WTC11 (cell line): ENCODE data around the gene NRG3. TPM values are rescaled to one million over a fixed set of nuclear protein-coding genes. Genes with fewer than 3 reads are reported as not detected.

Experiments used
- ATAC-seq: fragments of 200-7000 bp; cut with Tn5 transposase; 2 replicates; pipeline ENCODE4 v1.10.0; 2021; ENCODE audit warnings: mild to moderate bottlenecking, moderate library complexity
- CTCF ChIA-PET: fragments of 300-600 bp; sonication (Branson Sonifier 250); formaldehyde crosslinking; loops from one replicate; lab custom pipeline; 2021; ENCODE audit warnings: antibody characterized with exemption; lab: Charles Lee
- POLR2A ChIA-PET: fragments of 350-600 bp; sonication (Branson Sonifier 250); formaldehyde crosslinking; loops from one replicate; lab custom pipeline; 2021; ENCODE audit warnings: antibody characterized with exemption; lab: Charles Lee
- DNase-seq: peaks from one replicate; pipeline ENCODE4 v3.0.0; 2021; ENCODE audit warnings: low spot score
- H3K27ac Mint-ChIP-seq: 2 replicates; pipeline ENCODE4 v1.8.0; 2021; ENCODE audit warnings: mixed read lengths
- H3K27me3 Mint-ChIP-seq: 2 replicates; pipeline ENCODE4 v1.8.0; 2021; ENCODE audit warnings: low read depth, mild to moderate bottlenecking, moderate library complexity, mixed read lengths
- H3K36me3 Mint-ChIP-seq: 2 replicates; pipeline ENCODE4 v1.8.0; 2021; ENCODE audit warnings: mixed read lengths
- H3K4me1 Mint-ChIP-seq: 2 replicates; pipeline ENCODE4 v1.8.0; 2022; ENCODE audit warnings: mixed read lengths
- H3K4me3 Mint-ChIP-seq: 2 replicates; pipeline ENCODE4 v1.8.0; 2021; ENCODE audit warnings: mild to moderate bottlenecking, moderate library complexity, mixed read lengths
- H3K9me3 Mint-ChIP-seq: 2 replicates; pipeline ENCODE4 v1.8.0; 2021; ENCODE audit warnings: mixed read lengths
- ATF3 ChIP-seq: sonication (generic); formaldehyde crosslinking; conservative IDR thresholded peaks from 2 replicates; pipeline ENCODE4 v1.8.1; 2022; ENCODE audit warnings: mild to moderate bottlenecking, missing genetic modification reagents
- EMX1 ChIP-seq: fragments of 250-450 bp; sonication (Bioruptor Pico); IDR thresholded peaks from 2 replicates; pipeline ENCODE4 v1.8.0; 2021; ENCODE audit warnings: mild to moderate bottlenecking
- ERG ChIP-seq: fragments of 250-450 bp; sonication (Bioruptor Pico); IDR thresholded peaks from 2 replicates; pipeline ENCODE4 v1.8.0; 2021; ENCODE audit warnings: mild to moderate bottlenecking
- ESRRA ChIP-seq: sonication (generic); formaldehyde crosslinking; IDR thresholded peaks from 2 replicates; pipeline ENCODE4 v1.8.1; 2022; ENCODE audit warnings: mild to moderate bottlenecking, missing genetic modification reagents, borderline replicate concordance
- ETV6 ChIP-seq: sonication (generic); formaldehyde crosslinking; IDR thresholded peaks from 2 replicates; pipeline ENCODE4 v1.8.1; 2022; ENCODE audit warnings: mild to moderate bottlenecking, missing genetic modification reagents
- KAT7 ChIP-seq: sonication (generic); formaldehyde crosslinking; IDR thresholded peaks from 2 replicates; pipeline ENCODE4 v1.8.1; 2023; ENCODE audit warnings: missing genetic modification reagents, mild to moderate bottlenecking, borderline replicate concordance
- NFE2L1 ChIP-seq: sonication (generic); formaldehyde crosslinking; IDR thresholded peaks from 2 replicates; pipeline ENCODE4 v1.8.1; 2023; ENCODE audit warnings: missing genetic modification reagents
- RORB ChIP-seq: fragments of 250-450 bp; sonication (Bioruptor Pico); IDR thresholded peaks from 2 replicates; pipeline ENCODE4 v1.9.0; 2021; ENCODE audit warnings: mild to moderate bottlenecking
- SP1 ChIP-seq: sonication (generic); formaldehyde crosslinking; conservative IDR thresholded peaks from 2 replicates; pipeline ENCODE4 v1.8.1; 2022; ENCODE audit warnings: missing genetic modification reagents
- ZNF121 ChIP-seq: sonication (generic); formaldehyde crosslinking; IDR thresholded peaks from 2 replicates; pipeline ENCODE4 v1.8.0; 2023; ENCODE audit warnings: missing genetic modification reagents
- ZNF416 ChIP-seq: fragments of 250-450 bp; sonication (Bioruptor Pico); IDR thresholded peaks from 2 replicates; pipeline ENCODE4 v1.9.0; 2021; ENCODE audit warnings: mild to moderate bottlenecking, inconsistent platforms
- ZNF423 ChIP-seq: fragments of 250-450 bp; sonication (Bioruptor Pico); IDR thresholded peaks from 2 replicates; pipeline ENCODE4 v2.1.2; 2022; ENCODE audit warnings: mild to moderate bottlenecking, moderate library complexity
- total RNA-seq: library from RNA; stranded (reverse); gene quantifications from 3 replicates; pipeline ENCODE4 v1.2.3, GENCODE V29; 2021
- TF ChIP-seq, protein P1 (sequence below): fragments of 250-450 bp; sonication (Bioruptor Pico); IDR thresholded peaks from 2 replicates; pipeline ENCODE4 v1.9.0; 2021; ENCODE audit warnings: mild to moderate bottlenecking
- TF ChIP-seq, protein P2 (sequence below): fragments of 250-450 bp; sonication (Bioruptor Pico); IDR thresholded peaks from 2 replicates; pipeline ENCODE4 v2.1.2; 2022; ENCODE audit warnings: mild to moderate bottlenecking, moderate library complexity
- TF ChIP-seq, protein P3 (sequence below): sonication (generic); formaldehyde crosslinking; IDR thresholded peaks from 2 replicates; pipeline ENCODE4 v1.8.1; 2023; ENCODE audit warnings: mild to moderate bottlenecking, moderate library complexity, missing genetic modification reagents

Gene NRG3
- total RNA-seq, 1 experiment from 2014 or later = 7.0 TPM

- TF ChIP-seq, protein P1, sequence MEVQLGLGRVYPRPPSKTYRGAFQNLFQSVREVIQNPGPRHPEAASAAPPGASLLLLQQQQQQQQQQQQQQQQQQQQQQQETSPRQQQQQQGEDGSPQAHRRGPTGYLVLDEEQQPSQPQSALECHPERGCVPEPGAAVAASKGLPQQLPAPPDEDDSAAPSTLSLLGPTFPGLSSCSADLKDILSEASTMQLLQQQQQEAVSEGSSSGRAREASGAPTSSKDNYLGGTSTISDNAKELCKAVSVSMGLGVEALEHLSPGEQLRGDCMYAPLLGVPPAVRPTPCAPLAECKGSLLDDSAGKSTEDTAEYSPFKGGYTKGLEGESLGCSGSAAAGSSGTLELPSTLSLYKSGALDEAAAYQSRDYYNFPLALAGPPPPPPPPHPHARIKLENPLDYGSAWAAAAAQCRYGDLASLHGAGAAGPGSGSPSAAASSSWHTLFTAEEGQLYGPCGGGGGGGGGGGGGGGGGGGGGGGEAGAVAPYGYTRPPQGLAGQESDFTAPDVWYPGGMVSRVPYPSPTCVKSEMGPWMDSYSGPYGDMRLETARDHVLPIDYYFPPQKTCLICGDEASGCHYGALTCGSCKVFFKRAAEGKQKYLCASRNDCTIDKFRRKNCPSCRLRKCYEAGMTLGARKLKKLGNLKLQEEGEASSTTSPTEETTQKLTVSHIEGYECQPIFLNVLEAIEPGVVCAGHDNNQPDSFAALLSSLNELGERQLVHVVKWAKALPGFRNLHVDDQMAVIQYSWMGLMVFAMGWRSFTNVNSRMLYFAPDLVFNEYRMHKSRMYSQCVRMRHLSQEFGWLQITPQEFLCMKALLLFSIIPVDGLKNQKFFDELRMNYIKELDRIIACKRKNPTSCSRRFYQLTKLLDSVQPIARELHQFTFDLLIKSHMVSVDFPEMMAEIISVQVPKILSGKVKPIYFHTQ (CRISPR knock-in tag) = no peak
- TF ChIP-seq, all 79 proteins: peak for 0
Observed at GRCh38 chr10:81911328-81911727, 36.3 kb downstream of the NRG3 start (continued).

DNA sequence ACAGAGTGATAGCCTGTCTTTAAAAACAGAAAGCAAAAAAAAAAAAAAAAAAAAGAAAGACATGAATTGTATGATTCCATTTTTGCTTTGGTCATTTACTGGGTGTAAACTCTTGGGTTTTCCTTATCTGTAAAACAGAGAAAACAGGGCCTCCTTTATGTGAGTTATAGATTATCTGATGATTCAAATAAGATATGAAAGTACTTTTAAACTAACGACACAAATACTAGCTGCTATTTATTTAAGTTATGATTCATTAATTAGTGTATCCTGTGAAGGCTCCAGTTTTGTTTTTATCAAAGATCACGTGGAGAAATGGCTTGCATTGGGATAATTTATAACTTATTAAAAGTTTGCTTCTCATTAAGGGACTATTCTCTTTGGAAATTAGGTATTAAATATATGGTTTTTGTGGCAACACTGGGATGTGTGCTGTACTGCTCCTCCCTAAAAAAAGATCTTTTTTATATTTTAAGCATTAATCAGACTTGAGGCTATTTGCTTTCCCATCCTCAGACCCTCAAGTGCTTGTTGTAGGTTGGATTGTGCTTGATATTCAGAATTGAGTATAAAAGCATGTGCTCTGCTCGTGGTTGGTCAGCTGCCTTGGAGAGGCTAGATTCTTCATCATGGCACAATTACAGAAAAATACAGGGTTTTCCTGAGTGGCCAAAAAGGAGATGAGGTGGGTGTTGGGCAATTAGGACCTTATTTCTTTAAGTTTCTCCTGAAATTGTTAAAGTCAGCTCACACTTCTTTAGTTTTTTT lies 39.9 kb downstream of the NRG3 start:
- TF ChIP-seq EMX1 (CRISPR knock-in tag) (no peak), ETV6 (CRISPR knock-in tag) (no peak), NFE2L1 (no peak), RORB (CRISPR knock-in tag) (no peak), ZNF121 (CRISPR knock-in tag) (no peak), KAT7 (CRISPR knock-in tag) (no peak), SP1 (CRISPR knock-in tag) (no peak), ERG (CRISPR knock-in tag) (no peak), ZNF416 (CRISPR knock-in tag) (no peak), ATF3 (no peak)
- TF ChIP-seq, protein P2, sequence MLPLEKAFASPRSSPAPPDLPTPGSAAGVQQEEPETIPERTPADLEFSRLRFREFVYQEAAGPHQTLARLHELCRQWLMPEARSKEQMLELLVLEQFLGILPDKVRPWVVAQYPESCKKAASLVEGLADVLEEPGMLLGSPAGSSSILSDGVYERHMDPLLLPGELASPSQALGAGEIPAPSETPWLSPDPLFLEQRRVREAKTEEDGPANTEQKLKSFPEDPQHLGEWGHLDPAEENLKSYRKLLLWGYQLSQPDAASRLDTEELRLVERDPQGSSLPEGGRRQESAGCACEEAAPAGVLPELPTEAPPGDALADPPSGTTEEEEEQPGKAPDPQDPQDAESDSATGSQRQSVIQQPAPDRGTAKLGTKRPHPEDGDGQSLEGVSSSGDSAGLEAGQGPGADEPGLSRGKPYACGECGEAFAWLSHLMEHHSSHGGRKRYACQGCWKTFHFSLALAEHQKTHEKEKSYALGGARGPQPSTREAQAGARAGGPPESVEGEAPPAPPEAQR (CRISPR knock-in tag) = no peak
- TF ChIP-seq, protein P3, sequence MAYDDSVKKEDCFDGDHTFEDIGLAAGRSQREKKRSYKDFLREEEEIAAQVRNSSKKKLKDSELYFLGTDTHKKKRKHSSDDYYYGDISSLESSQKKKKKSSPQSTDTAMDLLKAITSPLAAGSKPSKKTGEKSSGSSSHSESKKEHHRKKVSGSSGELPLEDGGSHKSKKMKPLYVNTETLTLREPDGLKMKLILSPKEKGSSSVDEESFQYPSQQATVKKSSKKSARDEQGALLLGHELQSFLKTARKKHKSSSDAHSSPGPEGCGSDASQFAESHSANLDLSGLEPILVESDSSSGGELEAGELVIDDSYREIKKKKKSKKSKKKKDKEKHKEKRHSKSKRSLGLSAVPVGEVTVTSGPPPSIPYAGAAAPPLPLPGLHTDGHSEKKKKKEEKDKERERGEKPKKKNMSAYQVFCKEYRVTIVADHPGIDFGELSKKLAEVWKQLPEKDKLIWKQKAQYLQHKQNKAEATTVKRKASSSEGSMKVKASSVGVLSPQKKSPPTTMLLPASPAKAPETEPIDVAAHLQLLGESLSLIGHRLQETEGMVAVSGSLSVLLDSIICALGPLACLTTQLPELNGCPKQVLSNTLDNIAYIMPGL (CRISPR knock-in tag) = no peak
- DNase-seq (no peak), ATAC-seq (no peak)
- CTCF ChIA-PET = no interaction called here
- Mint-ChIP-seq H3K4me1 (peaks cover 46% of the 10 kb centered on the region), H3K9me3 (no peaks in the 10 kb centered on the region; the same call in 1 of the 2 replicates), H3K27ac (0 out of 2 replicates have a peak overlapping the region, but pooled peaks have one; percentile 38), H3K36me3 (no peaks in the 10 kb centered on the region), H3K4me3 (no peak overlapping the region), H3K27me3 (no peaks in the 10 kb centered on the region)
- POLR2A ChIA-PET = no interaction called here

DNA sequence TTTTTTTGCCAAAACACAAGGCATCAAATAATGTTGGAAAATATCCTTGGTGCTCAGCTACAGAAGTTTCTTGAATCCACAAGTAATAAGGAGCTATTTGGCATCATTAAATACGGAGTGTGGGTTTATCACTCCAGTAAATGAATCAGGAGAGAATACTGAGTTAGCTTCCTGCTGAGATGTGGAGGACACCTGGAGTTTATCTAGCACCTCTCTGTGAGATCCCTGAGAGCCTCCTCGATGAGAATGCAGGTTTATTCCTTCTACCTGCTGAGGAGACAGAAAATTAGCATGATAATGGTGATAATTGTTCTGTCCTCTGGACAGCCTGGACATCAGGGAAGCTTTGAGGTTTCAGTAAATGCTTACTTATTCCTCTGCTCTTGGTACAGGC lies 40.5 kb downstream of the NRG3 start:
- peak; percentile 96 for TF ChIP-seq ZNF423 (CRISPR knock-in tag)
- TF ChIP-seq ESRRA (CRISPR knock-in tag) = no peak
- TF ChIP-seq, protein P2 (CRISPR knock-in tag) = no peak
- no peak for DNase-seq
- Mint-ChIP-seq H3K4me1 (peaks cover 49% of the 10 kb centered on the region), H3K27me3 (no peaks in the 10 kb centered on the region), H3K36me3 (no peaks in the 10 kb centered on the region), H3K4me3 (no peak overlapping the region), H3K27ac (no peak overlapping the region), H3K9me3 (no peaks in the 10 kb centered on the region; the same call in 1 of the 2 replicates)
- ChIA-PET POLR2A (no interaction called here), CTCF (no interaction called here)
- peak; percentile 32; the same call in 1 of the 2 replicates for ATAC-seq
